Measurements from ENCODE around the gene RXRG. TPM values are rescaled to one million over a fixed set of nuclear protein-coding genes. Genes with fewer than 3 reads are reported as not detected.

RXRG gene
- total and polyA plus RNA-seq, 2 donors (not counting 1 experiment from before 2014, with no cell fraction given): under 0.01 to 0.31 TPM

- peak in 1 of 2 donors; percentile 15 for DNase-seq (ENCODE audit: low read depth in 2 of 2)
- Histone ChIP-seq H3K4me2 (ENCODE audit: extremely low read depth, insufficient read depth, low read length) (no peak overlapping the region), H3K79me2 (ENCODE audit: control insufficient read depth, insufficient read depth, low read length) (no peaks in the 10 kb centered on the region), H3K27me3 (ENCODE audit: control insufficient read depth, insufficient read depth, low read length) (peaks cover 18% of the 10 kb centered on the region), H3K9ac (ENCODE audit: insufficient read depth, low read length) (no peak overlapping the region), H3K4me1 (ENCODE audit: control insufficient read depth, extremely low read depth, insufficient read depth, low read length) (no peaks in the 10 kb centered on the region), H3K4me3 (replicated peaks in 1 of 4; ENCODE audit: control extremely low read depth in 1 of 4, insufficient read depth in 1 of 4, low read depth in 3 of 4, low read length in 4 of 4) (no peak overlapping the region), H3K27ac (ENCODE audit: insufficient read depth, low read length) (no peak overlapping the region), H3K36me3 (ENCODE audit: control insufficient read depth, insufficient read depth, low read length) (no peaks in the 10 kb centered on the region), H3K9me3 (ENCODE audit: control insufficient read depth, insufficient read depth, low read depth, low read length) (no peaks in the 10 kb centered on the region), H4K20me1 (ENCODE audit: control insufficient read depth, extremely low read depth, insufficient read depth, low read length) (no peaks in the 10 kb centered on the region), H2AFZ (ENCODE audit: low read length) (no peak overlapping the region)
- TF ChIP-seq CTCF (conservative IDR thresholded peaks at IDR 0.05 in 1 of 2, IDR thresholded peaks at IDR 0.05 in 1 of 2; ENCODE audit: low read depth in 1 of 2, low read length in 2 of 2) (no peak), EZH2 (IDR thresholded peaks at IDR 0.05; ENCODE audit: low read length, missing control alignments) (no peak)
These were observed 73.2 kb downstream of the RXRG start for GRCh38 chr1:165371588-165372225.

GRCh38 chr1:165369255-165369848 is 75.6 kb downstream of the RXRG start:
- Histone ChIP-seq H3K4me2 (ENCODE audit: extremely low read depth, insufficient read depth, low read length) (no peak overlapping the region), H3K79me2 (ENCODE audit: control insufficient read depth, insufficient read depth, low read length) (no peaks in the 10 kb centered on the region), H3K27ac (ENCODE audit: insufficient read depth, low read length) (no peak overlapping the region), H3K4me3 (replicated peaks in 1 of 4; ENCODE audit: control extremely low read depth in 1 of 4, insufficient read depth in 1 of 4, low read depth in 3 of 4, low read length in 4 of 4) (no peak overlapping the region), H4K20me1 (ENCODE audit: control insufficient read depth, extremely low read depth, insufficient read depth, low read length) (no peaks in the 10 kb centered on the region), H3K4me1 (ENCODE audit: control insufficient read depth, extremely low read depth, insufficient read depth, low read length) (no peaks in the 10 kb centered on the region), H3K36me3 (ENCODE audit: control insufficient read depth, insufficient read depth, low read length) (no peaks in the 10 kb centered on the region), H3K9me3 (ENCODE audit: control insufficient read depth, insufficient read depth, low read depth, low read length) (no peaks in the 10 kb centered on the region), H3K9ac (ENCODE audit: insufficient read depth, low read length) (no peak overlapping the region), H3K27me3 (ENCODE audit: control insufficient read depth, insufficient read depth, low read length) (peaks cover 12% of the 10 kb centered on the region), H2AFZ (ENCODE audit: low read length) (no peak overlapping the region)
- DNase-seq (ENCODE audit: low read depth in 2 of 2): peak in 1 of 2 donors; percentile 30
- no peak for TF ChIP-seq EZH2 (IDR thresholded peaks at IDR 0.05; ENCODE audit: low read length, missing control alignments)
- peak; percentile 84 to 93 for TF ChIP-seq CTCF (conservative IDR thresholded peaks at IDR 0.05 in 1 of 2, IDR thresholded peaks at IDR 0.05 in 1 of 2; ENCODE audit: low read depth in 1 of 2, low read length in 2 of 2)

GRCh38 chr1:165367375-165367993 is 77.4 kb downstream of the RXRG start:
- no peak overlapping the region for H3K4me3 ChIP-seq (replicated peaks in 1 of 4; ENCODE audit: control extremely low read depth in 1 of 4, insufficient read depth in 1 of 4, low read depth in 3 of 4, low read length in 4 of 4)
- no peak overlapping the region for H3K9ac ChIP-seq (ENCODE audit: insufficient read depth, low read length)
- H3K27me3 ChIP-seq (ENCODE audit: control insufficient read depth, insufficient read depth, low read length): peaks cover 4% of the 10 kb centered on the region
- H3K36me3 ChIP-seq (ENCODE audit: control insufficient read depth, insufficient read depth, low read length): no peaks in the 10 kb centered on the region
- DNase-seq (ENCODE audit: low read depth in 2 of 2): peak; percentile 55 to 66
- no peaks in the 10 kb centered on the region for H3K4me1 ChIP-seq (ENCODE audit: control insufficient read depth, extremely low read depth, insufficient read depth, low read length)
- H3K4me2 ChIP-seq (ENCODE audit: extremely low read depth, insufficient read depth, low read length): no peak overlapping the region
- no peaks in the 10 kb centered on the region for H3K79me2 ChIP-seq (ENCODE audit: control insufficient read depth, insufficient read depth, low read length)
- H3K27ac ChIP-seq (ENCODE audit: insufficient read depth, low read length): no peak overlapping the region
- H2AFZ ChIP-seq (ENCODE audit: low read length): no peak overlapping the region
- peak; percentile 95 to 97 for TF ChIP-seq CTCF (conservative IDR thresholded peaks at IDR 0.05 in 1 of 2, IDR thresholded peaks at IDR 0.05 in 1 of 2; ENCODE audit: low read depth in 1 of 2, low read length in 2 of 2)
- TF ChIP-seq EZH2 (IDR thresholded peaks at IDR 0.05; ENCODE audit: low read length, missing control alignments): no peak
- H3K9me3 ChIP-seq (ENCODE audit: control insufficient read depth, insufficient read depth, low read depth, low read length): no peaks in the 10 kb centered on the region
- no peaks in the 10 kb centered on the region for H4K20me1 ChIP-seq (ENCODE audit: control insufficient read depth, extremely low read depth, insufficient read depth, low read length)

Measured in fibroblast of lung (primary cell).